GM19240 (cell line): ENCODE data around the gene RNF103.
"Not testable (repeated sequence)": the region's sequence is repeated elsewhere in the genome, so short reads cannot be mapped to it uniquely, and the experiment has no call there.

Experiments
- DNase-seq: peaks from one replicate; pipeline ENCODE4 v3.0.0; 2011; ENCODE audit warnings: low spot score; ENCODE audit not compliant: insufficient read length

The RNF103 gene

GRCh38 chr2:86623494-86624266 is at the start of gene RNF103:
Gene RNF103, minus strand, starts transcription at chr2:86623865. Its CDS starts 979 bp downstream, at chr2:86622886.
- peak; percentile 72 for DNase-seq

GRCh38 chr2:86673011-86673410 is 49.3 kb upstream of the RNF103 start:
- DNase-seq: no peak

GRCh38 chr2:86672027-86672545 is 48.4 kb upstream of the RNF103 start:
- no peak for DNase-seq

GRCh38 chr2:86671337-86671981 is 47.8 kb upstream of the RNF103 start:
- no peak for DNase-seq

GRCh38 chr2:86669323-86669722 is 45.7 kb upstream of the RNF103 start:
- DNase-seq: not testable (repeated sequence)

- DNase-seq: no peak
Measured at GRCh38 chr2:86661333-86661732, 37.7 kb upstream of the RNF103 start.

- no peak for DNase-seq
Measured at GRCh38 chr2:86650188-86650587, 26.5 kb upstream of the RNF103 start.

- DNase-seq: no peak
Measured at GRCh38 chr2:86649119-86649947, 25.7 kb upstream of the RNF103 start.

- no peak for DNase-seq
Measured at GRCh38 chr2:86648681-86649080, 25.0 kb upstream of the RNF103 start.

GRCh38 chr2:86646865-86647264 is 23.2 kb upstream of the RNF103 start:
- DNase-seq: no peak

GRCh38 chr2:86646329-86646728 is 22.7 kb upstream of the RNF103 start:
- DNase-seq: no peak

GRCh38 chr2:86645752-86646151 is 22.1 kb upstream of the RNF103 start:
- DNase-seq: no peak

GRCh38 chr2:86638712-86639111 is 15.0 kb upstream of the RNF103 start:
- no peak for DNase-seq

GRCh38 chr2:86636842-86637241 is 13.2 kb upstream of the RNF103 start:
- DNase-seq: no peak

- no peak for DNase-seq
Measured at GRCh38 chr2:86634352-86634751, 10.7 kb upstream of the RNF103 start.

GRCh38 chr2:86633155-86633651 is 9.5 kb upstream of the RNF103 start:
- no peak for DNase-seq

- no peak for DNase-seq
Measured at GRCh38 chr2:86632672-86633071, 9.0 kb upstream of the RNF103 start.

GRCh38 chr2:86631846-86632485 is 8.3 kb upstream of the RNF103 start:
- no peak for DNase-seq

GRCh38 chr2:86628091-86628522 is 4.4 kb upstream of the RNF103 start:
- DNase-seq: no peak

- DNase-seq: no peak
Measured at GRCh38 chr2:86627550-86627949, 3.9 kb upstream of the RNF103 start.

- DNase-seq: no peak
Measured at GRCh38 chr2:86625096-86625495, 1.4 kb upstream of the RNF103 start.
